Posterior vena cava (tissue), 2 donors: ENCODE measurements around the gene TCF7L1. TPM values are rescaled to one million over a fixed set of nuclear protein-coding genes. Genes with fewer than 3 reads are reported as not detected.

Experiments
- DNase-seq: peaks from one replicate; pipeline ENCODE4 v3.0.0-alpha.2; 2020; ENCODE audit warnings: low spot score
- intact Hi-C, 2 donors: fragments of 100-400 bp; cut with DNase I; formaldehyde crosslinking; loops; one replicate each; pipeline versions ENCODE4 v1.14.1 to v1.14.2; 2022 to 2023
- total RNA-seq, 2 donors: library from RNA; stranded (reverse); fragmentation: NEBNext Ultra II Directional; extraction: Animal tissue kit (Norgen Biotek cat#: 25700); gene quantifications; one replicate each; pipeline ENCODE4 v1.2.1, GENCODE V29; 2021
- donor health status: DM: yes; HTN: yes; CAD: no.
- donor health status: DM: yes; HTN: yes; CAD: no.

The TCF7L1 gene
- total RNA-seq, 2 donors from 2014 or later: 23.1 to 25.9 TPM

DNA sequence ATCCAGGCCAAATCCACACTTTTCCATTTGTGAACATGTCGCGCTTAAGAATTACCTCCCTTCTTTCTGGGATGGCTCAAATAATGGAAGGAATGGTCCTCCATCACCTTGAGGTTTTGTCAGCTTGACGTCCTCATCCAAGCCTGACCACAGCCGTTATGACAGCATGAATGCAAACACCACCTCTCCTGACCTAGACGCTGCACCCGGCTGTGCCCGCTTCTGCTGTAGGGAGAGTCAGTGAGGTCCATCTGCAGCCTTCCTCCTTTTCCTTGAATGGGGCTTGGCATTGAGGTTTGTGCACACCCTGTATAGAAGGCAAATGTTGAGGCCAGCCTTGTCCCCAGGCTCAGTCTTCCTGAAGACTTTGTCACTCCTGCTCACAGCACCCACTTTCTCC, 109.1 kb downstream of the TCF7L1 start:
- DNase-seq: peak; percentile 40
- intact Hi-C loops: no loop called here

DNA sequence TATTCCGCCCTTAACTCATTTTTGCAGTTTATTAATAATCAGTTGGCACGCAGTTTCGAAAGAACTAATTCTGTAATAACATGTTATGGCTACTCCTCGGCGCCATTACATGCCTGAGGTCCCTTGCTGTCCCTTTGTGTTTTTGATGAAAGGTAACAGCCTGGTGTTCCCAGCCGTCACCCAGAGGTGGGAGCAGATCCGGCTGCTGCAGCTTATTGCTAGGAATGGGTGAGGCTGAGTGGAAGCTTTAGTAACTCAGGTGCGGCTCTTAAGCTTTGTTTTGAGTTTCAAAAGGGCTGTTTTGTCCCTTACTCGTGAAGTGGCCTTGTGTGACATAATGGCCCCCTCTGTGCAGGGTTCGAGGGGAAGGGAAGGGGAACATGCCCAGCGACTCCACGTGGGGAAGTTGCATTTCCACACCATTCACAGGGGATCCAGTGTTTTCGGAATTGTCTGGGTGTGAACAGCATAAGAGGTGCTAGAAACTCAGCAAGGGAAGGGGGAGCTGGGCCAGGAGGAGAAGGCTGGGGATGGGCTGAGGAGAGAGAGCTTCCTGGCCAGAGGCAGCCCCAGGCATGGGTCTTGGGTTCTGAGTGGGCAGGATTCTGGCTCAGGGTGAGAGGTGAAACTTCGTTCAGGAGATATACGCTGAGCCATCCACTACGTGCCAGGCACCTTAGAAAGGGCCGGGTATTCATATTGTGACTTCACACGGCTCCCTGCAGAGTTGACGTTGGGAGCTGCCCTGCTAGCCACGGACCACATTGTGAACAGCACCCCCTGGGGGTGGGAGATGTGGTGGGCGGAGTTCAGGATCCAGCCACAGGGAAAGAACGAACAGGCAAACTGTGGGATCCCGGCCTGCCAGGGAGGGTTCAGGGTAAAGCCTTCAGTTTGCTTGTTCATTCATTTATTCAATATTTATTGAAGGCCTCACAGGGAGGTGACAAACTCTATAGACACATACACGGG, 110.2 kb downstream of the TCF7L1 start:
- peak; percentile 85 for DNase-seq
- intact Hi-C loops: no loop called here

DNA sequence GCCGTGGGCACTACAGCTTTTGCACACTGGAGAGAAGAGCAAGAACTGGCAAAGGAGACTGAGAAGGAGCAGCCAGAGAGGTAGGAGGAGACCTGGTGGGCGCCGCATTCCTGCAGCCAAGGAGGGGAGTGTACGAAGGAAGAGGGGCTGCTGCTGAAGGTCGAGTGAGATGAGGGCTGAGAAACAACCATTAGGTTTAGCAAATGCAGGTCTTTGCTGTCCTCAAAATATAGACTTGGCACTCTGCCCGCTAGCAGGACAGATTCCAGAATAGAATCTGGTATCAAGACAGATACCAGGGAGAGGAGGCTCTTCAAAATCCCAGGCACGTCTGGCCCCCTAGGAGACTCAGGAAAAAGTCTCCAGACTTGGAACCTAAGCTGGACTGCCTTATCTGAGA, 111.6 kb downstream of the TCF7L1 start:
- intact Hi-C loops: no loop called here
- peak; percentile 64 for DNase-seq

DNA sequence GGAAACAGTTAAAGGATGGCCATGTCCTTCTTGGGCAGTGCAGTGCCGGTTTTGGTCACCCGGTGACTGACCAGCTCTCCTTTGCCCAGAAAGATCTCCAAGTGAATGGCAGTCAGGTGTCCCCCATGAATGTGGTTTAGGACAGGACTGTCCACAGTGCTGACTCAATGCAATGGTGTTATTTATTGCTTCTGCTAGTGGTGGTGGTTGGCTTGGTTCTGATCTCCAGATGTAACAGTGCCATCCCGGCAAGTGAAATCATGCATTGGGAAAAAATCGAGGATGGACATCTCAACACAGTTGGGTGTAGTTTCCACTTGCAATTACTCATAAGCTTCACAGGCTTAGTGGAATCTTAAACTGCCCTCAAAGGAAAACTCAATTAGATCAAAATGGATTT, 112.7 kb downstream of the TCF7L1 start:
- peak; percentile 30 for DNase-seq
- intact Hi-C loops: no loop called here

DNA sequence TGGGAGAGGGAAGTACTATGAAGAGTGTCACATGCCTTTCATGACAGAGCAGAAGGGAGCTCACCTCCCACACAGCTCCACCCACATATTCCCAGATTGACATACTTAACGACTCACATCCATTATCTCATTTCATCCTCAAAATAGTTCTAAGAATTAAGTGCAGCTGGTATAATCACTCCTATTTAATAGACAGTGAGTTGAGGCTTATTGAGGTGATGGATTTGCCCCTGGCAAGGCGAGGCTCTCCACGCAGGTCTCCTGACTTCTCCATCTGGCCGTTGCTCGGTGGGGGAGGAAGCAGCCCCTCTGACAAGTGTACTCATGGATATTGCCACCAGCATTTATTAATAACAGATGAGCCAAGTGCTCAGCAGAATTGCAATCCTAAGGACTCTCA, 113.2 kb downstream of the TCF7L1 start:
- peak; percentile 34 for DNase-seq
- intact Hi-C loops: no loop called here

DNA sequence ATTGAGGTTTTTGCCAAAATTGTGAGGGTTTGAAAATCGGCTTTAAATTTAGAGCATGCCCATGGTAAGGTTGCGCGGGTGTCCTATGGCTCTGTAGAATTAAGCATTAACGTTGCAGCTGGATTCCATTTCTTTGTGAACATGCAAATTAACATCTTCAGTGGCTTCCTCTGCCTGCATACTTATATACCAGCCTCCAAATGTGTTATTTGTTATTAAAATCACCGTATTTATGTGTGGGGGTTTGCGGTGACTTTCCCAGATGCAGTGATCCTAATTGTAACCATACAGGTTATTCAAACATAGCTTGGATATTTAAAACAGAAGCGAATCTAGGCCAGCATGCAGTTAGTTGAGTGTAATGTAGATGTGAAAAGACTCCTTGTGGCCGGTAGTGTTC, 114.4 kb downstream of the TCF7L1 start:
- no peak for DNase-seq

DNA sequence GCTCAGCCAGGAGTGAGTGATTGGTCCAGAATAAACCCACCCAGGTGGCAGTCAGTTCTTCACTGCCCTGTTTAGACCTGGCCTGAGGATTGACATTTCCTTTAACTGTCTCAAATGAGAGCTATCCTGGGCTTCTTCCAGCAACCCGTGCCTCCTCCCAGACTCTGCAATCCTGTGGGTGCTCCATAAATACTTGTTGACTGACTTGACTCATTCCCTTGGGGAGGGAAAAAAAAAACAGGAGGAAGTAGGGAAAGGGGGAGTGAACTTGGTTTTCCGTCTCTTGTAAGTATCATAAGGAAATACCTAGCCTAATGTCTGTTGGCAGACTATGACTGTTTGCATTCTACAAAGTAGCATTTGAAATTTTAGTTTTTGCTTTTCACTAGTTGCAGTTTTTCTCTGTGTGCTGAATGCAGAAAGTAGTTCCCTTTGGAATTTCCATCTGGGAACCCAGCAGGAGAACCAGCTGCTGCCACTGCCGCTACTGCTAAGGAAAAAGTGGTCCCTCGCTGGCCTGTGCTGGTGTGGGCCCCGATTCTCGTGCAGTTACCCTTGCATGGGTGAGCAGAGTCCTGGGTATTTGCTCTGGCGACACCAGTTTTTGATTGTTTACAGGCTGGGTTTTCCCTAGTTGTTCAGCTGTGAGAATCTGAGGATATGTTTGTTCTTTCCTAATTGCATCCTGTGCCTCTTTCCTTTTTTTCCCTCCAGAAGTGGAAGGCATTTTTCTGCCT, 115.7 kb downstream of the TCF7L1 start:
- peak; percentile 73 for DNase-seq
- intact Hi-C loops: no loop called here

More for the DNA sequence above, 114.4 kb downstream of the TCF7L1 start:
- intact Hi-C loops: no loop called here

DNA sequence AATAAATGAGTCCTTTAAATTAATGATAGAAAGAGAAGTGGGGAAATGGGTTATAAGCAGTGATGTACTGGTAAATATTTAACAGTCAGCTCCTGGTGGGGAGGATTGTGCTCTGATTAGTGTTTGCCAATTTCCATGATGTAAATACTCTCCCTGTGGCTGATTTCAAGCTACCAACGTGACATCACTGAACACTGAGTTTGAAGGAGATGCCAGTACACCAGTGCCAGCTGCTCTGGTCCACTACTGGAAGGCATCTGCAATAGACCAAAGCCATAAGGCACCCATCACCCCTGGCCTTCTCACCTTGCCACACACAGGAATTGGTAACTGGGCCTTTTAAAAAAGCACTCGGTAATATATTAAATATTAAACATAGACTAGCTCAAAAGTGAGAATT, 116.9 kb downstream of the TCF7L1 start:
- intact Hi-C loops: no loop called here
- peak; percentile 30 for DNase-seq

DNA sequence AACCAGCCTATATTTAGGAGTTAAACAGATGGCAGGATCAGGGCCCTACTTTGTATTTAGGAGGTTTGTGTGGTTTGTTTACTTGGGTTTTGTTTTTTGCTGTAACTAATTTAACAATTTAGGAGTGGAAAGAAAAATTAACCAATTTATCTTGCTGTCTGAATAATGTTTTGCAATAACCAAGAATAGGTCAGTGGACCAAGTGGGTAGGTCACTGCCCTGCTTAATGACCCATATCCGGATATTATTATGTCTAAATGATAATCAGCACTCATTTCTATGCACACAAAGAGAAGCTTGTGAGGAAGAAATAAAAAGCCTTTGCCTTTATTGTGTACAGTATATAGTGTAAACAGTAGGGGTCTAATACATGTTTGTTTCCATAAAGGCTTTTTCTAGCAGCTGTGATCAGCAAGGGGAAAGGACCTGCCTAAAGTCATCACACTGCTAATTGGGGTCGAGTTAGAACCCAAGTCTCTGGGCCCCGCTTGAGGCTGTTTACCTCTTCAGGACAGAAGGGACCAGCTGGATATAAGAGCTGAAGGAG, 118.0 kb downstream of the TCF7L1 start:
- no peak for DNase-seq
- intact Hi-C loops: no loop called here

DNA sequence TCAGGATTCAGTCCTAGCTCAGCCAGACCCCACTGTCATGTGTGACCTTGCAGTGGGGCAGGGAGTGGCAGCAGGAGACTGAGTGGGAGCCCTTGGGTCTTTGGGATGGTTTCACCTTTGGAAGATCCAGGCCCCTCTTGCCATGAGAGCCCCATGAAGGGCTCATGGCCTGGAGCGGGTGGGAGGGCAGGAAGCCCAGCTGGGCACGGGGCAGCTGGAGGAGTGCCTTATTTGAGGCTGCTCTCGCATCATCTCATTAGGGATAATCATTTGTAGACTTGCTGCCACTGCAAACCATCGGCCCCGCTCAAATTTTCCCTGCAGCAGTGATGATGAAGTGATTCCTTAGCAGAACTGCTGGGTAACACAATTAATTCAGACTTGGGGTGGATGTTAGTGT, 120.7 kb downstream of the TCF7L1 start:
- intact Hi-C loops: no loop called here
- DNase-seq: no peak

DNA sequence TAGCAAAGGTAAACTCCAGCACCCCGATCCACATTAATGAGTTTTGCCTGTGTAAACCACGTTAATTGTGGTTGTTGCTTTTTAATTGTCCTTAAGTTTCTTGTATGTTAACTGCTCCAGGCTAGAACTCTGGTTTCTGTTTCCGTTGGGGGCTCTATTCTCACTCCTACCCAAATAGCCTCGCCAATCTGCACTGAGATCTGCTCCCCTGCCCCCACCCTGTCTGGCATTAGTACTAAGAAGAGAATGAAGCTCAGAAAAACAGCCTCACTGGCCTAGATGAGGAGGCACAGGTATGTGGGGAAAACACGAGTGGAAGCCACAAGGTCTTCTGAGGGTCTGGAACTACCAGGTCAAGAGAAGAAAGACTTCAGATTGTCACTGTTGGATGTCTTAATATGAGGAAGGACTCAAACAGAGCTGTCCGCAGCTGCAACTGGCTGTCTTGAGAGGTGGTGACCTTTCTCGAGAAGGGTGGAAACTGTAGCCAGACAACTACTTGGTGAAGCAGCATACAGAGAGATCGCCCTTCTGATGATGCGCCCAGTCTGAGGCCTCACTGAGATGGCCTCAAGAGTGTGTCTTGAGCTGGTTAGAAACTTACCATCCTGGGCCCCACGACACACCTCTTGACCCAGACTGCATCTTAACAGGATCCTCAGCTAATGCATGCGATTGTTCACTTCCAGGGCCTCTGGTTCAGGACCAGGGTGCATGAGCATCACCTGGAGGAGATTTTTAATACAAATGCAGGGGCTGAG, 121.5 kb downstream of the TCF7L1 start:
- intact Hi-C loops: no loop called here
- peak; percentile 53 for DNase-seq

DNA sequence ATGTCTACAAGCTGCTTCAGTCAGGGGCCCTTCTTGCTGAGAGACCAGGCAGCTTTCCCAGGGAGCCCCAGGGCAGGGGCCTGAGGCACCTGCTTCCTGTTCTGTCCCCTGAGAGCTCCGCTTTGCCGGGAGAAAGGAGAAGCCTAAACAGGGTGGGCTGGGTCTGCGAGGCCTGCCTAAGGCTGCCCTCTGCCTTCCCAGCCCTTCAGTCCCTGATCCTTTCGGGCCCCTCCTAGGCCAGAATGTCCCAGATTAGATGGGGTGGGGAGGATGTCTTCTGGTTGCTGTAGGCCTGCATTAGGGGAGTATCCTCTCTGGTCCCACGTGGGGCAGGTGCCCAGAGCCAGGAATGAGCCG, 122.2 kb downstream of the TCF7L1 start:
- intact Hi-C loops: no loop called here
- no peak for DNase-seq

DNA sequence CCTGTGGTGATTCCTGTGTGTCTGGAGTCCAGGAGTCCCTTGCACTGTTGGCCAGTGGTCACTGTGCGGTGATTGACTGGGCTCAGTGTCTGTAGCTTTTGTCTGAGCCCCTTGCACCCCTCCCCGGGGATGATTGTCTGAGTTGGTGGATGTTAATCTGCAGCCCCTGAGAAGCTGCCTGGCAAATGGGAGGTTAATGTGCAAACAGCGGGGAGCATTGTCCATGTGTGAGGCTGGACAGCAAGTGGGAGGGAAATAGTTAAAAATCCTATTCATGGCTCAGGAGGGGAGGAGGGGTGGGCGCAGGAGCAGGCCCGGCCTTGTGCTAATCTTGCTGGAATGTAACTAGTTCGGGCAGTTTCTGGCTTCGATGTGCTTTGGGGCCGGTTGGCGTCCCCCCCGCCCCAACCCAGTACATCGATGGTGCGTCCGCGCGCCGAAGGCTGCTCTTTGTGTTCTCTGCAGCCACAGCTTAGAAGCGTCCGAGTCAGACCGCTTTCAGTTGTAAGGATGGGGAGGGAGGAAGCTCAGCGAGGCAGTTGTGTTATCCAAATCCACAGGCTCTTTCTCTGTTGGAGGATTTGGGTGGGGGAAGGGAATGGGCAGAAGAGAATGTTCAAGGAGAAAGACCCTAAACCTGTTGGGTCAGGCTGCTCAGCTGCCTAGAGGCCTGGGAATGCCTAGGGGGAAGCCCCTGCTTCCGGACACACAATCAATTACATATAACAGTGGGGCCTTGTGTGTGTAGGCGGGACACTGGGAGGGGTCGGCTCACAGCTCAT, 122.8 kb downstream of the TCF7L1 start:
- DNase-seq: peak; percentile 78
- intact Hi-C loops: no loop called here

DNA sequence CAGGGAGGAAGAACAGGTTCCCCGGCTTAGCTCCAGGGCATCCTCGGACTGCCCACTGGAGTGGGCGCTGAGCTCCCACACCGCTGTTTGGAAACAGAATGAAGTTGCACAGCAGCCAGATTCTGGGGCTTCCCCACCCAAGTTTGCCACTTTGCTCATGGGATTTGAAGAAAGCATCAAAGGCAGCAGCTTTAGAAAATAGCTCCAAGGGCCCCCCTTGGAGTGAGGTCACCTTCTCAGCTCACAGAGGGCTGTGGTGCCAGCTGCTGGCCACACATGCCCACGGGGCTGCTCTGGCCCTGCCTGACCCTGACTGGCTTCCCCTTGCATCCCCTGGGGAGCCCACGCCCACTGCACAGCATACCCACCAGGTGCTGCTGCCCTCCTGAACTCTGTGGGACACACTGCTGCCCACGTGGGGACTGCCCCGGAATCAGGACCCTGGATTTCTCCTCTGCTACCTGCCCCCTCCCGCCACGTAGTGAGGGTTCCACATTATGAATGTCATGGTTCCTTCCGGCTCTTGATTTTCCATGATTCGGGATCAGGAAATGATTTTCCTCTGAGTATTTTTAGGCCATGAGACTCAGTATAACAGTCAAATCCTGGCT, 124.3 kb downstream of the TCF7L1 start:
- peak; percentile 69 for DNase-seq
- intact Hi-C loops: no loop called here

DNA sequence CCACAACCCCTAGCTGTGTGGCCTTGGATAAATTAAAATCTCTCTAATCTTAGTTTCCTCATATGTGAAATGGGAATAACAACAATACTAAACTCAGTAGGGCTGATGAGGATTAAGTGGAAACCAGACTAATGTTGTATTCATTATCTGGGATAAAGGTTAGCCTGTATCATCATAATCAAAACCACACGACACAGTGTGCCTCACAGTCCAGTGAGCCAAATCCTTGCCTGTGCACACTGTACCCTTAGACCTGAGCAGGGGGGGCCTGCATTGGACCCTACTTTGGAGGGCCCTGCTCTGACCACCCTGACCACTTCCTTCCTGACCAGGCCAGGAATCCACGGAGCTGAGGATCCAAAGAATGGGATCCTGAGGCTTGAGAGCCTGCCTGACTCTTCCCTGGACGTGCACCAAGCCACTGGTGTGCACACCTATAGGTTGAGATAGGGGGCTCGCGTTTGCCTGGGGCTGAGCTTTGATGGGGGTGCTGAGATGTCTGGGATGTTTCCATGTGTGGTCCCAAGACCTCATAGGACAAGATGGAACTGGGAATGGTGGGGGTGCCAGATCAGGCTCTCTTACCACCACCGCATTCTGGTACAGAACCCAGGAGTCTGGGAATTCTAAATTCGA, 124.9 kb downstream of the TCF7L1 start:
- DNase-seq: peak; percentile 44
- intact Hi-C loops: no loop called here

DNA sequence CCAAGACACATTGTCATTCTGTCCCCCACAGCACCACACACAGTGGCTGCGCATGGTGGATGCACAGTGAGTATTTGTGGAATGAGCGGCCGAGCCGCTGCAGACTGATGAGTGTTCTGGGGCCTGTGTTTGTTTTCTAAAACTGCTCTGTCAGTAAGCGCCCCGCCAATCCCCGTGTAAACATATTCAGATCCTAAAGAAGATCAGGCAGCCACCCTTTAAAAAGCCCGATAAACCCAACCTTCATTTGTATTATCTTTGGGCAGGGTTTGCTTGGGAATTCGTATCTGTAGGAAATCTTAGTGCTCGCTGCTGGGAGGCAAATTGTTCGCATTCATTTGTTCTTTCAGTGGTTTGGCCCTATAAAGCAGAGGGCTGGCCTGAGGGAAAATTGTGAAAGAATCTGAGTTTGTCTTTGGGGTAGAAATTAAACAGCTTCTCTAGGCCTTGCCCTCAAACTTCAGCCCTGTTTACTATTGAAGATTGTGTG, 126.0 kb downstream of the TCF7L1 start:
- DNase-seq: peak; percentile 67
- intact Hi-C loops: no loop called here

DNA sequence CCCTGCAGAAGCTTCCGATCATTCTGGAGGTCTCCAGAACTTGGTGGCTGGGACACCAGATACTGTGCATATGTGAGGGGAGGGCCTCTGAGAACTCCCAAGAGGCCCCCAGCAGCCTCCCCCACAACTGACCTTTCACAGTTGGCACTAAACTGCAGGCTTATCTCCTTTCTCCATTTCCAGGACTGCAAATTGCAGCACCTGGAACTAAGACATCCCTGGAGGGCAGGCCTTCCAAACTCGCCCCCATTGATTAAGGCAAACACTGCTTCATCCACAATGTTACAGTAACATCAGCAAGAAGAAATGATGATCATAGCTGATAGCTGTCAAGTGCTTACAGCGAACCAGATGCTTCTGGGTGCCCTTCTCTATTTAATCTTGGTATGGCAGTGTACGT, 126.7 kb downstream of the TCF7L1 start:
- intact Hi-C loops: loop anchor here in 1 of 2 donors (5.0 kb wide), 1 partner anchor 303 kb away; no protein-coding TSS in a partner anchor

DNA sequence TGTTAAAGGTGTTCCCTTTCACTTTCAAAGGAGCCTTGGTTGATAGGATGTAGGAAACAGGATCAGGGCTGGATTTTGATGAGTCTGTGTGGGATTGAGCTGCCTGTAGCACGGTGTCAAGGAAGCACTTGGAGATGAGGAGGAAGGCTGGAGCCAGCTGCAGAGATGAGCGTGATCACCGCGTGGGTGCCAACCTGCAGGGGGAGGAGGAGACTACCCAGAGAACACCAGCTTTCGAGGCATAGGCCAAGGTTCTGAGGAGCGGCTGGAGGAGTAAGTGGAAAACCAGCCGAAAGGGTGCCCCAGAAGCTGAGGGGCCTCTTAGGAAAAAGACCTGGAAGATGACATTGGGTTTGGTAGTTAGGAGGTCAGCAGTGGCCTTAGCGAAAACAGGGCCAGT, 130.4 kb downstream of the TCF7L1 start:
- intact Hi-C loops: loop anchor here in 1 of 2 donors (5.0 kb wide), 1 partner anchor 306 kb away; no protein-coding TSS in a partner anchor
- DNase-seq: no peak

More for the DNA sequence above, 126.7 kb downstream of the TCF7L1 start:
- DNase-seq: peak; percentile 12
